ENCODE measurements around the gene CDC123.
A peak's percentile ranks its signal among the peaks of the same experiment; 100 is the strongest.
"Not testable (repeated sequence)": the region's sequence is repeated elsewhere in the genome, so short reads cannot be mapped to it uniquely, and the experiment has no call there.

Gene CDC123

GRCh38 chr10:12195603-12196506 is at the start of gene CDC123, which contains the start of gene NUDT5:
Gene CDC123 (plus strand): TSS chr10:12196188. CDS start chr10:12196246, 58 bp downstream.
Gene NUDT5 (minus strand): TSS chr10:12195891. CDS start chr10:12186291, 9,600 bp downstream.
- H3K9me3 Mint-ChIP-seq, result no peaks in the 10 kb centered on the region
- peak within 1 kb of the TSS; percentile 94 for H3K4me3 Mint-ChIP-seq
- H3K36me3 Mint-ChIP-seq, result peaks cover 11% of the 10 kb centered on the region
- H3K27me3 Mint-ChIP-seq, result no peaks in the 10 kb centered on the region
- ATAC-seq (ENCODE audit: low read depth) (peak; percentile 89), DNase-seq (ENCODE audit: low spot score in 2 of 2) (peak; percentile 71 to 80)
- peak within 1 kb of the TSS; percentile 97 for H3K27ac Mint-ChIP-seq
- peaks cover 28% of the 10 kb centered on the region for H3K4me1 Mint-ChIP-seq

- DNase-seq (ENCODE audit: low spot score in 2 of 2), result no peak
- H3K36me3 Mint-ChIP-seq, result peaks cover 23% of the 10 kb centered on the region
- no peak overlapping the region for H3K4me3 Mint-ChIP-seq
- H3K27ac Mint-ChIP-seq, result no peak overlapping the region
- no peak for ATAC-seq (ENCODE audit: low read depth)
- no peaks in the 10 kb centered on the region for H3K4me1 Mint-ChIP-seq
- no peaks in the 10 kb centered on the region for H3K27me3 Mint-ChIP-seq
- H3K9me3 Mint-ChIP-seq, result no peaks in the 10 kb centered on the region
Observed at GRCh38 chr10:12150163-12150562, 45.8 kb upstream of the CDC123 start.

- H3K27ac Mint-ChIP-seq, result no peak overlapping the region
- H3K36me3 Mint-ChIP-seq, result peaks cover 23% of the 10 kb centered on the region
- no peak for ATAC-seq (ENCODE audit: low read depth)
Observed at GRCh38 chr10:12154516-12154915, 41.5 kb upstream of the CDC123 start.

GRCh38 chr10:12156367-12157123 is 39.4 kb upstream of the CDC123 start:
- ATAC-seq (ENCODE audit: low read depth) (no peak), DNase-seq (ENCODE audit: low spot score in 2 of 2) (no peak)
- no peaks in the 10 kb centered on the region for H3K9me3 Mint-ChIP-seq
- H3K27me3 Mint-ChIP-seq, result no peaks in the 10 kb centered on the region
- no peak overlapping the region for H3K27ac Mint-ChIP-seq
- peaks cover 19% of the 10 kb centered on the region for H3K36me3 Mint-ChIP-seq
- no peak overlapping the region for H3K4me3 Mint-ChIP-seq
- H3K4me1 Mint-ChIP-seq, result no peaks in the 10 kb centered on the region

More at GRCh38 chr10:12154516-12154915, 41.5 kb upstream of the CDC123 start:
- DNase-seq (ENCODE audit: low spot score in 2 of 2), result no peak
- H3K9me3 Mint-ChIP-seq, result no peaks in the 10 kb centered on the region
- H3K27me3 Mint-ChIP-seq, result no peaks in the 10 kb centered on the region
- no peaks in the 10 kb centered on the region for H3K4me1 Mint-ChIP-seq
- H3K4me3 Mint-ChIP-seq, result no peak overlapping the region

GRCh38 chr10:12158111-12158510 is 37.9 kb upstream of the CDC123 start:
- no peaks in the 10 kb centered on the region for H3K9me3 Mint-ChIP-seq
- H3K4me1 Mint-ChIP-seq, result no peaks in the 10 kb centered on the region
- peaks cover 21% of the 10 kb centered on the region for H3K36me3 Mint-ChIP-seq
- ATAC-seq (ENCODE audit: low read depth) (no peak), DNase-seq (ENCODE audit: low spot score in 2 of 2) (no peak)
- H3K27me3 Mint-ChIP-seq, result no peaks in the 10 kb centered on the region
- H3K27ac Mint-ChIP-seq, result no peak overlapping the region
- H3K4me3 Mint-ChIP-seq, result no peak overlapping the region

GRCh38 chr10:12160664-12161063 is 35.3 kb upstream of the CDC123 start:
- peaks cover 19% of the 10 kb centered on the region for H3K36me3 Mint-ChIP-seq
- no peak overlapping the region for H3K4me3 Mint-ChIP-seq
- no peak overlapping the region for H3K27ac Mint-ChIP-seq
- DNase-seq (ENCODE audit: low spot score in 2 of 2), result no peak
- no peaks in the 10 kb centered on the region for H3K4me1 Mint-ChIP-seq
- no peaks in the 10 kb centered on the region for H3K9me3 Mint-ChIP-seq
- no peak for ATAC-seq (ENCODE audit: low read depth)
- H3K27me3 Mint-ChIP-seq, result no peaks in the 10 kb centered on the region

GRCh38 chr10:12162927-12163326 is 33.1 kb upstream of the CDC123 start:
- no peak for DNase-seq (ENCODE audit: low spot score in 2 of 2)
- no peaks in the 10 kb centered on the region for H3K9me3 Mint-ChIP-seq
- no peaks in the 10 kb centered on the region for H3K4me1 Mint-ChIP-seq
- no peak overlapping the region for H3K4me3 Mint-ChIP-seq
- ATAC-seq (ENCODE audit: low read depth), result no peak
- H3K36me3 Mint-ChIP-seq, result peaks cover 16% of the 10 kb centered on the region
- H3K27ac Mint-ChIP-seq, result no peak overlapping the region
- H3K27me3 Mint-ChIP-seq, result no peaks in the 10 kb centered on the region

GRCh38 chr10:12164085-12164484 is 31.9 kb upstream of the CDC123 start:
- ATAC-seq (ENCODE audit: low read depth) (no peak), DNase-seq (ENCODE audit: low spot score in 2 of 2) (no peak)
- Mint-ChIP-seq H3K9me3 (no peaks in the 10 kb centered on the region), H3K4me1 (no peaks in the 10 kb centered on the region), H3K36me3 (peaks cover 16% of the 10 kb centered on the region), H3K4me3 (no peak overlapping the region), H3K27me3 (no peaks in the 10 kb centered on the region), H3K27ac (no peak overlapping the region)

GRCh38 chr10:12165036-12165435 is 31.0 kb upstream of the CDC123 start:
- Mint-ChIP-seq H3K9me3 (no peaks in the 10 kb centered on the region), H3K4me3 (no peak overlapping the region), H3K27me3 (no peaks in the 10 kb centered on the region), H3K4me1 (no peaks in the 10 kb centered on the region), H3K27ac (peak overlapping the region; percentile 86), H3K36me3 (peaks cover 23% of the 10 kb centered on the region)
- no peak for ATAC-seq (ENCODE audit: low read depth)
- DNase-seq (ENCODE audit: low spot score in 2 of 2), result no peak

GRCh38 chr10:12165999-12166775 is 29.8 kb upstream of the CDC123 start:
- no peaks in the 10 kb centered on the region for H3K4me1 Mint-ChIP-seq

GRCh38 chr10:12171512-12171911 is 24.5 kb upstream of the CDC123 start:
- not testable (repeated sequence) for ATAC-seq (ENCODE audit: low read depth); H3K4me1 Mint-ChIP-seq; DNase-seq (ENCODE audit: low spot score in 2 of 2); H3K4me3 Mint-ChIP-seq; H3K27me3 Mint-ChIP-seq; H3K9me3 Mint-ChIP-seq; H3K27ac Mint-ChIP-seq
- H3K36me3 Mint-ChIP-seq, result peaks cover 30% of the 10 kb centered on the region

More at GRCh38 chr10:12165999-12166775, 29.8 kb upstream of the CDC123 start:
- H3K9me3 Mint-ChIP-seq, result no peaks in the 10 kb centered on the region
- H3K27me3 Mint-ChIP-seq, result no peaks in the 10 kb centered on the region
- DNase-seq (ENCODE audit: low spot score in 2 of 2), result no peak
- no peak for ATAC-seq (ENCODE audit: low read depth)
- H3K27ac Mint-ChIP-seq, result peak overlapping the region; percentile 86
- H3K36me3 Mint-ChIP-seq, result peaks cover 30% of the 10 kb centered on the region
- no peak overlapping the region for H3K4me3 Mint-ChIP-seq

- DNase-seq (ENCODE audit: low spot score in 2 of 2) (no peak), ATAC-seq (ENCODE audit: low read depth) (no peak)
- Mint-ChIP-seq H3K27ac (no peak overlapping the region), H3K36me3 (peaks cover 11% of the 10 kb centered on the region), H3K9me3 (no peaks in the 10 kb centered on the region), H3K27me3 (no peaks in the 10 kb centered on the region), H3K4me3 (no peak overlapping the region), H3K4me1 (peaks cover 2% of the 10 kb centered on the region)
Observed at GRCh38 chr10:12177642-12178041, 18.3 kb upstream of the CDC123 start.

- DNase-seq (ENCODE audit: low spot score in 2 of 2) (no peak), ATAC-seq (ENCODE audit: low read depth) (no peak)
- H3K4me3 Mint-ChIP-seq, result no peak overlapping the region
- H3K27me3 Mint-ChIP-seq, result no peaks in the 10 kb centered on the region
- no peaks in the 10 kb centered on the region for H3K9me3 Mint-ChIP-seq
- H3K36me3 Mint-ChIP-seq, result peaks cover 6% of the 10 kb centered on the region
- peaks cover 2% of the 10 kb centered on the region for H3K4me1 Mint-ChIP-seq
- peak overlapping the region; percentile 74 for H3K27ac Mint-ChIP-seq
Observed at GRCh38 chr10:12179606-12180170, 16.3 kb upstream of the CDC123 start.

Data from memory B cell (primary cell).